ENCODE results near the gene CDADC1.

DNA sequence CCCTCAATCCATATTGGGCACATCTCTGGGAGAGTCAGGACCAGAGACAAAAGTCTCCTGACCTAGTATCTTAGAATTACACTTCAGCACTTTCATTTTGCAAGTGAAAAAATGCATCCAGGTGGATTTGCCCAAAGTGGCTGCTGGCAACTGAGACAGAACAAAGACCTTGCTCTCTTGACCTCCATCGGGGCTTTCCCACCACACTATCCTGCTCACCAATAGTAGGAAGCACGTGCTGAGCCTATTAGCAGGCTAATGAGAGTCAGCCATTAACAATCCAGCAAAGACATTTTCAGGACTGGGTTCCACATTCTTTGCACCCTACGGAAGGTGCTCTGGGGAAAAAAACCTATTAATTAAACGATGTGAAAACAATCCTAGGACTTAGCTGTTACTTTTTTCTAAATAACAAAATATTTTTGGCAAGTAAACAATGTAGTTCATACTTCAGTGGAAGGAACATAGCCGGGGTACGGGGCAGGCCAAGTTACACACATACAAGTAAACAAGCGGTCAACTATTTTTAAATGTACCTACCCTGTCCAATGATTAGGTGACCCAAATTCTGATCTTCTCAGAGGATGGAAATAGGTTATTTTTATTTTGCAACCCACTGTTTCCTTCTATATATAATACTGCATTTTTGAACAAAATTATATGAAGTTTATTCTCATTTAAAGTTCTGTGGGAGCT is 78.6 kb downstream of the CDADC1 start:
- TF ChIP-seq, protein P1, sequence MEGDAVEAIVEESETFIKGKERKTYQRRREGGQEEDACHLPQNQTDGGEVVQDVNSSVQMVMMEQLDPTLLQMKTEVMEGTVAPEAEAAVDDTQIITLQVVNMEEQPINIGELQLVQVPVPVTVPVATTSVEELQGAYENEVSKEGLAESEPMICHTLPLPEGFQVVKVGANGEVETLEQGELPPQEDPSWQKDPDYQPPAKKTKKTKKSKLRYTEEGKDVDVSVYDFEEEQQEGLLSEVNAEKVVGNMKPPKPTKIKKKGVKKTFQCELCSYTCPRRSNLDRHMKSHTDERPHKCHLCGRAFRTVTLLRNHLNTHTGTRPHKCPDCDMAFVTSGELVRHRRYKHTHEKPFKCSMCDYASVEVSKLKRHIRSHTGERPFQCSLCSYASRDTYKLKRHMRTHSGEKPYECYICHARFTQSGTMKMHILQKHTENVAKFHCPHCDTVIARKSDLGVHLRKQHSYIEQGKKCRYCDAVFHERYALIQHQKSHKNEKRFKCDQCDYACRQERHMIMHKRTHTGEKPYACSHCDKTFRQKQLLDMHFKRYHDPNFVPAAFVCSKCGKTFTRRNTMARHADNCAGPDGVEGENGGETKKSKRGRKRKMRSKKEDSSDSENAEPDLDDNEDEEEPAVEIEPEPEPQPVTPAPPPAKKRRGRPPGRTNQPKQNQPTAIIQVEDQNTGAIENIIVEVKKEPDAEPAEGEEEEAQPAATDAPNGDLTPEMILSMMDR (IDR thresholded peaks at IDR 0.05) = no peak
- no peak for TF ChIP-seq POLR2A (IDR thresholded peaks at IDR 0.05)

Measured in right lobe of liver (tissue), 4 donors.